ENCODE results near the gene ANXA4.

GRCh38 chr2:69777786-69778105 is 35.8 kb downstream of the ANXA4 start:
- TF ChIP-seq POLR2A (IDR thresholded peaks at IDR 0.05; ENCODE audit: low read depth, low read length): no peak
- TF ChIP-seq POLR2AphosphoS5 (IDR thresholded peaks at IDR 0.05; ENCODE audit: low read depth, low read length): no peak
- no peak for TF ChIP-seq PAX5 (IDR thresholded peaks at IDR 0.05; ENCODE audit: insufficient read depth, low read length, severe bottlenecking)
- no peak for TF ChIP-seq TAF1 (IDR thresholded peaks at IDR 0.05; ENCODE audit: low read depth, low read length)
- no peak for TF ChIP-seq SPI1 (IDR thresholded peaks at IDR 0.05; ENCODE audit: low read depth, low read length)
- no peak for TF ChIP-seq POU2F2 (IDR thresholded peaks at IDR 0.05; ENCODE audit: low read depth, low read length)
